Right cardiac atrium (tissue), 5 donors: ENCODE data around the gene SLBP. TPM values are rescaled to one million over a fixed set of nuclear protein-coding genes. Genes with fewer than 3 reads are reported as not detected.

Source experiments
- ATAC-seq, 2 donors: fragments of 200-7000 bp; cut with Tn5 transposase; one replicate each; pipeline versions ENCODE4 v1.8.0 to v1.9.1; 2020; ENCODE audit warnings: moderate library complexity in 2 of 2, mild to moderate bottlenecking in 1 of 2
- DNase-seq, 3 donors: peaks; one replicate each; pipeline ENCODE4 v3.0.0-alpha.2; 2020
- H3K27ac ChIP-seq: one replicate; pipeline ENCODE4 v1.5.1; 2013; ENCODE audit warnings: mild to moderate bottlenecking, low read length, control low read depth, moderate library complexity
- H3K27me3 ChIP-seq: one replicate; pipeline ENCODE4 v1.6.1; 2013; ENCODE audit not compliant: control insufficient read depth, insufficient read depth
- H3K4me1 ChIP-seq: one replicate; pipeline ENCODE4 v1.6.1; 2013; ENCODE audit warnings: low read length; ENCODE audit not compliant: control insufficient read depth, insufficient read depth
- H3K4me3 ChIP-seq: one replicate; pipeline ENCODE4 v1.5.1; 2013; ENCODE audit warnings: low read length, control low read depth
- H3K9me3 ChIP-seq: one replicate; pipeline ENCODE4 v1.6.1; 2013; ENCODE audit warnings: low read length; ENCODE audit not compliant: control insufficient read depth
- WGBS: extraction: QIAGEN DNeasy Blood & Tissue Kit; methylation state at CpG from one replicate; pipeline ENCODE4 v1.1.7; 2013; 5-methylcytosine and 5-hydroxymethylcytosine counted together
- intact Hi-C, 4 donors: fragments of 100-400 bp; cut with DNase I; formaldehyde crosslinking; loops; one replicate each; pipeline versions ENCODE4 v1.11.0 to v1.14.0; 2022 to 2023
- polyA plus RNA-seq: library from polyadenylated mRNA; stranded (reverse); fragments of 200-250 nt; gene quantifications from one replicate; pipeline ENCODE4 v1.2.3, GENCODE V29; 2013
- total RNA-seq, 4 donors: library from RNA; stranded (reverse); fragmentation: NEBNext Ultra II Directional; extraction: Animal tissue kit (Norgen Biotek cat#: 25700); gene quantifications; one replicate each; pipeline ENCODE4 v1.2.1, GENCODE V29; 2021
- donor health status: healthy with polysubstance abuse.
- donor health status: DM: no; HTN: yes; CAD: no.
- donor health status: DM: no; HTN: no; CAD: no.
- donor health status: DM: no; HTN: yes; CAD: no; lungs with severe emphysema.
- donor health status: DM: yes; HTN: yes; CAD: no.

Gene SLBP
- total and polyA plus RNA-seq, 5 donors = 12.2 to 16.1 (median 14.1) TPM

- ATAC-seq (peak in 1 of 2 donors; percentile 1), DNase-seq (no peak)
- Histone ChIP-seq H3K27ac (no peak overlapping the region), H3K27me3 (no peaks in the 10 kb centered on the region), H3K4me3 (no peak overlapping the region), H3K4me1 (no peaks in the 10 kb centered on the region), H3K9me3 (no peaks in the 10 kb centered on the region)
- 61% methylated on average over 18 of the region's 18 CpGs for whole genome bisulfite sequencing
- intact Hi-C loops = loop anchor here in 1 of 4 donors (10.0 kb wide), 1 partner anchor 49 kb away; no protein-coding TSS in a partner anchor
Measured at GRCh38 chr4:1756079-1756478, 44.0 kb upstream of the SLBP start.

- H3K4me1 ChIP-seq = no peaks in the 10 kb centered on the region
- H3K27ac ChIP-seq = no peak overlapping the region
- no peak for ATAC-seq
- H3K9me3 ChIP-seq = no peaks in the 10 kb centered on the region
- WGBS = 88% methylated on average over 17 of the region's 17 CpGs
- DNase-seq = no peak
- H3K27me3 ChIP-seq = no peaks in the 10 kb centered on the region
- H3K4me3 ChIP-seq = no peak overlapping the region
- intact Hi-C loops = loop anchor here in 1 of 4 donors (10.0 kb wide), 1 partner anchor 50 kb away; no protein-coding TSS in a partner anchor
Measured at GRCh38 chr4:1755297-1755696, 43.2 kb upstream of the SLBP start.

- Histone ChIP-seq H3K4me1 (no peaks in the 10 kb centered on the region), H3K27ac (no peak overlapping the region), H3K4me3 (no peak overlapping the region), H3K27me3 (no peaks in the 10 kb centered on the region), H3K9me3 (no peaks in the 10 kb centered on the region)
- ATAC-seq (no peak), DNase-seq (no peak)
- WGBS = 92% methylated on average over 5 of the region's 5 CpGs
- intact Hi-C loops = loop anchor here in 2 of 4 donors (5.0 to 10.0 kb wide), 3 partner anchors 50 to 143 kb away; no protein-coding TSS in a partner anchor
Measured at GRCh38 chr4:1754336-1754735, 42.2 kb upstream of the SLBP start.

- Histone ChIP-seq H3K27ac (no peak overlapping the region), H3K4me1 (no peaks in the 10 kb centered on the region), H3K4me3 (no peak overlapping the region), H3K9me3 (no peaks in the 10 kb centered on the region), H3K27me3 (no peaks in the 10 kb centered on the region)
- intact Hi-C loops = loop anchor here in 2 of 4 donors (5.0 to 10.0 kb wide), 3 partner anchors 51 to 143 kb away; no protein-coding TSS in a partner anchor
- no peak for DNase-seq
- no peak for ATAC-seq
- WGBS = 84% methylated on average over 15 of the region's 15 CpGs
Measured at GRCh38 chr4:1753697-1754311, 41.7 kb upstream of the SLBP start.

- Histone ChIP-seq H3K27ac (no peak overlapping the region), H3K4me3 (no peak overlapping the region), H3K9me3 (no peaks in the 10 kb centered on the region), H3K27me3 (no peaks in the 10 kb centered on the region), H3K4me1 (no peaks in the 10 kb centered on the region)
- no peak for DNase-seq
- intact Hi-C loops = loop anchor here in 2 of 4 donors (5.0 to 10.0 kb wide), 3 partner anchors 52 to 144 kb away; no protein-coding TSS in a partner anchor
- ATAC-seq = no peak
- 77% methylated on average over 10 of the region's 10 CpGs for WGBS
Measured at GRCh38 chr4:1753294-1753696, 41.2 kb upstream of the SLBP start.

GRCh38 chr4:1752284-1753041 lies 40.3 kb upstream of the SLBP start:
- H3K27ac ChIP-seq = no peak overlapping the region
- no peaks in the 10 kb centered on the region for H3K9me3 ChIP-seq
- H3K4me1 ChIP-seq = no peaks in the 10 kb centered on the region
- no peaks in the 10 kb centered on the region for H3K27me3 ChIP-seq
- DNase-seq = peak in 2 of 3 donors; percentile 38 to 75
- no peak overlapping the region for H3K4me3 ChIP-seq
- ATAC-seq = peak; percentile 8 to 59
- WGBS = 41% methylated on average over 35 of the region's 35 CpGs
- intact Hi-C loops = loop anchor here in 2 of 4 donors (5.0 to 10.0 kb wide), 3 partner anchors 52 to 145 kb away; no protein-coding TSS in a partner anchor

GRCh38 chr4:1751919-1752283 lies 39.8 kb upstream of the SLBP start:
- DNase-seq (no peak), ATAC-seq (peak in 1 of 2 donors; percentile 28)
- no peaks in the 10 kb centered on the region for H3K9me3 ChIP-seq
- intact Hi-C loops = loop anchor here in 2 of 4 donors (5.0 to 10.0 kb wide), 3 partner anchors 53 to 145 kb away; no protein-coding TSS in a partner anchor
- no peak overlapping the region for H3K27ac ChIP-seq
- WGBS = 70% methylated on average over 8 of the region's 8 CpGs
- H3K4me3 ChIP-seq = no peak overlapping the region
- no peaks in the 10 kb centered on the region for H3K4me1 ChIP-seq
- H3K27me3 ChIP-seq = no peaks in the 10 kb centered on the region

GRCh38 chr4:1751155-1751918 lies 39.2 kb upstream of the SLBP start:
- intact Hi-C loops = loop anchor here in 2 of 4 donors (5.0 to 10.0 kb wide), 3 partner anchors 53 to 146 kb away; no protein-coding TSS in a partner anchor
- H3K27ac ChIP-seq = no peak overlapping the region
- H3K27me3 ChIP-seq = no peaks in the 10 kb centered on the region
- no peaks in the 10 kb centered on the region for H3K9me3 ChIP-seq
- no peak for ATAC-seq
- no peak for DNase-seq
- no peaks in the 10 kb centered on the region for H3K4me1 ChIP-seq
- WGBS = 91% methylated on average over 31 of the region's 31 CpGs
- H3K4me3 ChIP-seq = no peak overlapping the region

- Histone ChIP-seq H3K4me3 (no peak overlapping the region), H3K27me3 (no peaks in the 10 kb centered on the region), H3K9me3 (no peaks in the 10 kb centered on the region), H3K27ac (no peak overlapping the region), H3K4me1 (no peaks in the 10 kb centered on the region)
- intact Hi-C loops = loop anchor here in 2 of 4 donors (5.0 to 10.0 kb wide), 3 partner anchors 54 to 147 kb away; no protein-coding TSS in a partner anchor
- ATAC-seq (no peak), DNase-seq (no peak)
- 86% methylated on average over 18 of the region's 18 CpGs for whole genome bisulfite sequencing
Measured at GRCh38 chr4:1750381-1751154, 38.4 kb upstream of the SLBP start.

GRCh38 chr4:1749826-1750225 lies 37.7 kb upstream of the SLBP start:
- Histone ChIP-seq H3K4me1 (no peaks in the 10 kb centered on the region), H3K27ac (no peak overlapping the region), H3K4me3 (no peak overlapping the region), H3K27me3 (no peaks in the 10 kb centered on the region), H3K9me3 (no peaks in the 10 kb centered on the region)
- no peak for DNase-seq
- WGBS = 69% methylated on average over 14 of the region's 14 CpGs
- no peak for ATAC-seq
- intact Hi-C loops = loop anchor here (2.0 to 10.0 kb wide), 4 partner anchors 55 to 147 kb away; no protein-coding TSS in a partner anchor
